Measurements from ENCODE around the gene NME7. TPM values are rescaled to one million over a fixed set of nuclear protein-coding genes. Genes with fewer than 3 reads are reported as not detected.
A peak's percentile ranks its signal among the peaks of the same experiment; 100 is the strongest.

Gene NME7
- total RNA-seq, 1 experiment from 2014 or later, result 13.2 TPM

DNA sequence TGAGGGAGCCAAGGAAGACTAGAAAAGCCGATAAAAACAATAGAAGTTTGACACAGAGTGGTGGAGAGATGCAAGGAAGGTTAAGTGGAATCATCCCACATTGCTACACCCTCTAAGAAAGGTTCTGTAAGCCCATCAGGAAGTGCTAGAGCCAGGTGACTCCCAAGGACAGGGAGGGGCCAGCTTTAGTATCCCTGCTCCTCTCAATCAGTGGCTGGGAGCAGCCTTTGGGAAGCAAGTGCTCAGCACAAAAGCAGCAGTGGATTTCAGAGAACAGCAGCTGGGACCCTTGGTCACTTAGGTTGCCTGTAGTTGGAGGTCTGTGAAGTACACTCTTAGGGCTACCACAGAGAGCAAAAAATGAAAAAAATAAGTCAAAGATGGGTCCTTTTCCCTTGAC is 42.5 kb downstream of the NME7 start:
- no peaks in the 10 kb centered on the region for H3K27me3 Mint-ChIP-seq (ENCODE audit: low read depth)
- no peak overlapping the region for H3K23ac ChIP-seq (ENCODE audit: insufficient read length, low read depth, low read length)
- no peak overlapping the region for H2BK15ac ChIP-seq (ENCODE audit: low read depth, low read length)
- H4K91ac ChIP-seq (ENCODE audit: insufficient read length, low read depth, low read length), result no peak overlapping the region
- no peak overlapping the region for H2BK120ac ChIP-seq (ENCODE audit: low read depth, low read length, poor library complexity, severe bottlenecking)
- no peaks in the 10 kb centered on the region; a peak in 1 of 5 replicates for H3K9me3 Mint-ChIP-seq
- H2AK5ac ChIP-seq (ENCODE audit: insufficient read length, low read length), result no peak overlapping the region
- H3K79me1 ChIP-seq (ENCODE audit: insufficient read depth, low read depth, low read length, poor library complexity, severe bottlenecking), result no peaks in the 10 kb centered on the region
- H3K9ac ChIP-seq (ENCODE audit: extremely low read depth, insufficient read length, low read length), result no peak overlapping the region
- H4K5ac ChIP-seq (ENCODE audit: insufficient read length, low read depth, low read length), result no peak overlapping the region
- no peaks in the 10 kb centered on the region for H3K27me3 ChIP-seq (ENCODE audit: insufficient read depth, low read length)
- DNase-seq, result peak; percentile 81
- H3K14ac ChIP-seq (ENCODE audit: insufficient read depth, low read length), result no peak overlapping the region
- H3K56ac ChIP-seq (ENCODE audit: insufficient read length, low read depth, low read length), result no peak overlapping the region
- H3K27ac Mint-ChIP-seq, result peak overlapping the region; percentile 58 to 86 (median 79); a peak in 4 of 7 replicates
- no peak overlapping the region for H3K4ac ChIP-seq (ENCODE audit: low read depth, low read length)
- H3K4me1 Mint-ChIP-seq, result peaks cover 17 to 23% of the 10 kb centered on the region in 2 experiments
- no peaks in the 10 kb centered on the region for H3K9me3 ChIP-seq (ENCODE audit: control insufficient read depth, low read depth, low read length)
- no peak overlapping the region for H3K4me2 ChIP-seq (ENCODE audit: insufficient read depth, insufficient read length, low read length)
- H2BK5ac ChIP-seq (ENCODE audit: insufficient read length, low read length), result no peak overlapping the region
- H3K4me1 ChIP-seq (ENCODE audit: insufficient read depth, low read length), result no peaks in the 10 kb centered on the region; the same call in 1 of the 2 replicates
- H3K27ac ChIP-seq (ENCODE audit: insufficient read length, low read depth, low read length), result no peak overlapping the region
- H4K20me1 ChIP-seq (ENCODE audit: control insufficient read depth, insufficient read depth, insufficient read length), result no peaks in the 10 kb centered on the region
- no peak overlapping the region for H3K4me3 Mint-ChIP-seq
- TF ChIP-seq, protein P1, sequence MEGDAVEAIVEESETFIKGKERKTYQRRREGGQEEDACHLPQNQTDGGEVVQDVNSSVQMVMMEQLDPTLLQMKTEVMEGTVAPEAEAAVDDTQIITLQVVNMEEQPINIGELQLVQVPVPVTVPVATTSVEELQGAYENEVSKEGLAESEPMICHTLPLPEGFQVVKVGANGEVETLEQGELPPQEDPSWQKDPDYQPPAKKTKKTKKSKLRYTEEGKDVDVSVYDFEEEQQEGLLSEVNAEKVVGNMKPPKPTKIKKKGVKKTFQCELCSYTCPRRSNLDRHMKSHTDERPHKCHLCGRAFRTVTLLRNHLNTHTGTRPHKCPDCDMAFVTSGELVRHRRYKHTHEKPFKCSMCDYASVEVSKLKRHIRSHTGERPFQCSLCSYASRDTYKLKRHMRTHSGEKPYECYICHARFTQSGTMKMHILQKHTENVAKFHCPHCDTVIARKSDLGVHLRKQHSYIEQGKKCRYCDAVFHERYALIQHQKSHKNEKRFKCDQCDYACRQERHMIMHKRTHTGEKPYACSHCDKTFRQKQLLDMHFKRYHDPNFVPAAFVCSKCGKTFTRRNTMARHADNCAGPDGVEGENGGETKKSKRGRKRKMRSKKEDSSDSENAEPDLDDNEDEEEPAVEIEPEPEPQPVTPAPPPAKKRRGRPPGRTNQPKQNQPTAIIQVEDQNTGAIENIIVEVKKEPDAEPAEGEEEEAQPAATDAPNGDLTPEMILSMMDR (conservative IDR thresholded peaks at IDR 0.05), result no peak
- no peak overlapping the region for H3T11ph ChIP-seq (ENCODE audit: low read length)
- H4K8ac ChIP-seq (replicated peaks; ENCODE audit: insufficient read length, low read depth, low read length), result no peak overlapping the region
- H2AFZ ChIP-seq (ENCODE audit: low read length), result no peak overlapping the region
- no peak overlapping the region for H2BK20ac ChIP-seq (ENCODE audit: low read depth, low read length, poor library complexity, severe bottlenecking)
- no peaks in the 10 kb centered on the region for H3K79me2 ChIP-seq (ENCODE audit: insufficient read depth, low read length)
- no peak overlapping the region for H3K18ac ChIP-seq (ENCODE audit: insufficient read length, low read depth, low read length)
- WGBS (ENCODE audit: extremely low coverage, insufficient read length, low lambda C conversion rate), result no CpG with 5 or more reads among the region's 1 CpG
- no peak overlapping the region for H2BK12ac ChIP-seq (ENCODE audit: insufficient read length, low read depth, low read length)
- H3K36me3 Mint-ChIP-seq (ENCODE audit: insufficient read depth in 1 of 3, low read depth in 3 of 3), result 0 out of 7 replicates have a peak, but pooled peaks cover 0 to 2% (median 0%) of the 10 kb centered on the region in 3 experiments
- H3K23me2 ChIP-seq (ENCODE audit: insufficient read length, low read depth, low read length, poor library complexity, severe bottlenecking), result no peaks in the 10 kb centered on the region

Measured in H9 (cell line).